ENCODE measurements around the gene GALNT13.

- TF ChIP-seq CTCF (IDR thresholded peaks at IDR 0.05): no peak
- TF ChIP-seq POLR2A (IDR thresholded peaks at IDR 0.05): no peak
Measured at GRCh38 chr2:154462634-154463033, 590.9 kb downstream of the GALNT13 start.

Data from testis (tissue), 2 donors.